ENCODE measurements around the gene SLC13A1. TPM values are rescaled to one million over a fixed set of nuclear protein-coding genes. Genes with fewer than 3 reads are reported as not detected.
A peak's percentile ranks its signal among the peaks of the same experiment; 100 is the strongest.
"Not testable (repeated sequence)": the region's sequence is repeated elsewhere in the genome, so short reads cannot be mapped to it uniquely, and the experiment has no call there.

The SLC13A1 gene
- not detected in 2 replicates for total RNA-seq (2012; rRNA removed)

- Histone ChIP-seq H3K4me3 (ENCODE audit: low read length) (no peak within 1 kb of the TSS), H3K9ac (ENCODE audit: low read depth, low read length) (no peak within 1 kb of the TSS), H3K27me3 (ENCODE audit: control insufficient read depth, insufficient read depth, low read length) (no peaks in the 10 kb centered on the region), H3K9me3 (replicated peaks; ENCODE audit: low read length) (no peaks in the 10 kb centered on the region), H3K4me1 (ENCODE audit: control insufficient read depth, insufficient read depth, low read length) (peaks cover 13% of the 10 kb centered on the region), H3K36me3 (ENCODE audit: insufficient read depth, low read length) (no peaks in the 10 kb centered on the region), H3K4me2 (ENCODE audit: low read length) (no peak within 1 kb of the TSS)
Observed at GRCh38 chr7:123199883-123200282, at the start of gene SLC13A1. Gene SLC13A1 (minus strand): TSS chr7:123199969. CDS start chr7:123199946, 23 bp downstream.

- no peak overlapping the region for H3K4me3 ChIP-seq (ENCODE audit: low read length)
- H3K27me3 ChIP-seq (ENCODE audit: control insufficient read depth, insufficient read depth, low read length) = no peaks in the 10 kb centered on the region
- no peak overlapping the region for H3K9ac ChIP-seq (ENCODE audit: low read depth, low read length)
- H3K4me2 ChIP-seq (ENCODE audit: low read length) = no peak overlapping the region
- H3K9me3 ChIP-seq (replicated peaks; ENCODE audit: low read length) = no peaks in the 10 kb centered on the region
- H3K36me3 ChIP-seq (ENCODE audit: insufficient read depth, low read length) = no peaks in the 10 kb centered on the region
- H3K4me1 ChIP-seq (ENCODE audit: control insufficient read depth, insufficient read depth, low read length) = no peaks in the 10 kb centered on the region
Observed at GRCh38 chr7:123244768-123245167, 45.0 kb upstream of the SLC13A1 start.

GRCh38 chr7:123242467-123243092 lies 42.8 kb upstream of the SLC13A1 start:
- Histone ChIP-seq H3K4me1 (ENCODE audit: control insufficient read depth, insufficient read depth, low read length) (no peaks in the 10 kb centered on the region), H3K4me2 (ENCODE audit: low read length) (peak overlapping the region; percentile 29), H3K4me3 (ENCODE audit: low read length) (no peak overlapping the region), H3K27me3 (ENCODE audit: control insufficient read depth, insufficient read depth, low read length) (no peaks in the 10 kb centered on the region), H3K9ac (ENCODE audit: low read depth, low read length) (no peak overlapping the region), H3K9me3 (replicated peaks; ENCODE audit: low read length) (no peaks in the 10 kb centered on the region), H3K36me3 (ENCODE audit: insufficient read depth, low read length) (no peaks in the 10 kb centered on the region)

- no peak overlapping the region for H3K9ac ChIP-seq (ENCODE audit: low read depth, low read length)
- H3K36me3 ChIP-seq (ENCODE audit: insufficient read depth, low read length) = no peaks in the 10 kb centered on the region
- H3K27me3 ChIP-seq (ENCODE audit: control insufficient read depth, insufficient read depth, low read length) = no peaks in the 10 kb centered on the region
- no peak overlapping the region for H3K4me2 ChIP-seq (ENCODE audit: low read length)
- no peaks in the 10 kb centered on the region for H3K4me1 ChIP-seq (ENCODE audit: control insufficient read depth, insufficient read depth, low read length)
- no peak overlapping the region for H3K4me3 ChIP-seq (ENCODE audit: low read length)
- H3K9me3 ChIP-seq (replicated peaks; ENCODE audit: low read length) = no peaks in the 10 kb centered on the region
Observed at GRCh38 chr7:123241809-123242208, 42.0 kb upstream of the SLC13A1 start.

GRCh38 chr7:123231021-123232000 lies 31.5 kb upstream of the SLC13A1 start:
- no peaks in the 10 kb centered on the region for H3K27me3 ChIP-seq (ENCODE audit: control insufficient read depth, insufficient read depth, low read length)
- no peak overlapping the region for H3K4me3 ChIP-seq (ENCODE audit: low read length)
- H3K4me1 ChIP-seq (ENCODE audit: control insufficient read depth, insufficient read depth, low read length) = peaks cover 5% of the 10 kb centered on the region
- no peak overlapping the region for H3K4me2 ChIP-seq (ENCODE audit: low read length)
- no peaks in the 10 kb centered on the region for H3K36me3 ChIP-seq (ENCODE audit: insufficient read depth, low read length)
- no peak overlapping the region for H3K9ac ChIP-seq (ENCODE audit: low read depth, low read length)
- H3K9me3 ChIP-seq (replicated peaks; ENCODE audit: low read length) = no peaks in the 10 kb centered on the region

GRCh38 chr7:123230603-123231002 lies 30.8 kb upstream of the SLC13A1 start:
- H3K4me3 ChIP-seq (ENCODE audit: low read length) = no peak overlapping the region
- no peak overlapping the region for H3K4me2 ChIP-seq (ENCODE audit: low read length)
- H3K4me1 ChIP-seq (ENCODE audit: control insufficient read depth, insufficient read depth, low read length) = peaks cover 5% of the 10 kb centered on the region
- H3K36me3 ChIP-seq (ENCODE audit: insufficient read depth, low read length) = no peaks in the 10 kb centered on the region
- H3K27me3 ChIP-seq (ENCODE audit: control insufficient read depth, insufficient read depth, low read length) = no peaks in the 10 kb centered on the region
- H3K9ac ChIP-seq (ENCODE audit: low read depth, low read length) = no peak overlapping the region
- no peaks in the 10 kb centered on the region for H3K9me3 ChIP-seq (replicated peaks; ENCODE audit: low read length)

- Histone ChIP-seq H3K9ac (ENCODE audit: low read depth, low read length) (no peak overlapping the region), H3K4me2 (ENCODE audit: low read length) (no peak overlapping the region), H3K4me3 (ENCODE audit: low read length) (no peak overlapping the region), H3K27me3 (ENCODE audit: control insufficient read depth, insufficient read depth, low read length) (no peaks in the 10 kb centered on the region), H3K36me3 (ENCODE audit: insufficient read depth, low read length) (no peaks in the 10 kb centered on the region), H3K4me1 (ENCODE audit: control insufficient read depth, insufficient read depth, low read length) (peaks cover 5% of the 10 kb centered on the region), H3K9me3 (replicated peaks; ENCODE audit: low read length) (no peaks in the 10 kb centered on the region)
Observed at GRCh38 chr7:123230147-123230546, 30.4 kb upstream of the SLC13A1 start.

- Histone ChIP-seq H3K27me3 (ENCODE audit: control insufficient read depth, insufficient read depth, low read length) (no peaks in the 10 kb centered on the region), H3K9me3 (replicated peaks; ENCODE audit: low read length) (no peaks in the 10 kb centered on the region), H3K4me3 (ENCODE audit: low read length) (no peak overlapping the region), H3K4me2 (ENCODE audit: low read length) (no peak overlapping the region), H3K36me3 (ENCODE audit: insufficient read depth, low read length) (no peaks in the 10 kb centered on the region), H3K4me1 (ENCODE audit: control insufficient read depth, insufficient read depth, low read length) (peaks cover 5% of the 10 kb centered on the region), H3K9ac (ENCODE audit: low read depth, low read length) (no peak overlapping the region)
Observed at GRCh38 chr7:123229426-123229825, 29.7 kb upstream of the SLC13A1 start.

GRCh38 chr7:123227666-123228065 lies 27.9 kb upstream of the SLC13A1 start:
- H3K27me3 ChIP-seq (ENCODE audit: control insufficient read depth, insufficient read depth, low read length); H3K4me3 ChIP-seq (ENCODE audit: low read length); H3K9ac ChIP-seq (ENCODE audit: low read depth, low read length); H3K9me3 ChIP-seq (replicated peaks; ENCODE audit: low read length); H3K36me3 ChIP-seq (ENCODE audit: insufficient read depth, low read length); H3K4me2 ChIP-seq (ENCODE audit: low read length); H3K4me1 ChIP-seq (ENCODE audit: control insufficient read depth, insufficient read depth, low read length): not testable (repeated sequence)

- H3K9ac ChIP-seq (ENCODE audit: low read depth, low read length) = no peak overlapping the region
- no peak overlapping the region for H3K4me3 ChIP-seq (ENCODE audit: low read length)
- H3K27me3 ChIP-seq (ENCODE audit: control insufficient read depth, insufficient read depth, low read length) = no peaks in the 10 kb centered on the region
- H3K9me3 ChIP-seq (replicated peaks; ENCODE audit: low read length) = no peaks in the 10 kb centered on the region
- peaks cover 9% of the 10 kb centered on the region for H3K4me1 ChIP-seq (ENCODE audit: control insufficient read depth, insufficient read depth, low read length)
- no peaks in the 10 kb centered on the region for H3K36me3 ChIP-seq (ENCODE audit: insufficient read depth, low read length)
- H3K4me2 ChIP-seq (ENCODE audit: low read length) = peak overlapping the region; percentile 7
Observed at GRCh38 chr7:123220396-123220795, 20.6 kb upstream of the SLC13A1 start.

- Histone ChIP-seq H3K9ac (ENCODE audit: low read depth, low read length) (no peak overlapping the region), H3K4me2 (ENCODE audit: low read length) (peak overlapping the region; percentile 23), H3K9me3 (replicated peaks; ENCODE audit: low read length) (no peaks in the 10 kb centered on the region), H3K27me3 (ENCODE audit: control insufficient read depth, insufficient read depth, low read length) (no peaks in the 10 kb centered on the region), H3K4me3 (ENCODE audit: low read length) (no peak overlapping the region), H3K36me3 (ENCODE audit: insufficient read depth, low read length) (no peaks in the 10 kb centered on the region), H3K4me1 (ENCODE audit: control insufficient read depth, insufficient read depth, low read length) (peaks cover 9% of the 10 kb centered on the region)
Observed at GRCh38 chr7:123218866-123219265, 19.1 kb upstream of the SLC13A1 start.

All from skeletal muscle satellite cell (primary cell).